Heart left ventricle (tissue), 13 donors: ENCODE measurements around the gene C13orf46.

Experiments
- CTCF ChIP-seq, 12 donors: fragments of 200-600 bp; sonication (generic) in 4 of 12; IDR thresholded peaks; one replicate each; pipeline versions ENCODE4 v1.5.0 to v1.8.0; 2018 to 2022; ENCODE audit warnings: antibody characterized with exemption in 12 of 12, mild to moderate bottlenecking in 5 of 12
- POLR2A ChIP-seq, 2 donors: fragments of 450-650 bp; IDR thresholded peaks; one replicate each; pipeline ENCODE4 v1.6.1; 2017; ENCODE audit warnings: antibody characterized with exemption in 2 of 2, mild to moderate bottlenecking in 2 of 2, moderate library complexity in 2 of 2
- donor health status: ischemic (EF 13 %, LVEDD 7.1; RV severe dilation, severe dysfunction).
- donor health status: DM: no; HTN: yes; CAD: no.
- donor health status: DM: no; HTN: no; CAD: no.
- donor health status: ischemic (EF 25% LVEDD 6.9; RV normal size, moderate dysfunction).
- donor health status: ischemic (EF 25% LVEDD 5.7; RV mildly dilated, moderate dysfunction).
- donor health status: ischemic (EF 35%, LVEDD 5.7; RV mildly dilated, moderate dysfunction).
- donor health status: nonischemic (EF 11% LVEDD 7.7; RV severe dilation, severe dysfunction).
- donor health status: DM: yes; HTN: yes; CAD: no.
- donor health status: PGD.
- donor health status: ischemic (EF 29% LVEDD 5.4; RV normal size, mild dysfunction).
- donor health status: nonischemic (EF 23%, LVEDD 6.1; RV moderate dilation, normal function).

- no peak for TF ChIP-seq CTCF (IDR thresholded peaks at IDR 0.05)
- TF ChIP-seq POLR2A (IDR thresholded peaks at IDR 0.05), result no peak
These were observed 55.3 kb downstream of the C13orf46 start for GRCh38 chr13:113918580-113918979.
